Measurements from ENCODE around the gene TMEM8B. TPM values are rescaled to one million over a fixed set of nuclear protein-coding genes. Genes with fewer than 3 reads are reported as not detected.
"Not testable (repeated sequence)": the region's sequence is repeated elsewhere in the genome, so short reads cannot be mapped to it uniquely, and the experiment has no call there.

Gene TMEM8B
- total RNA-seq, 1 donor from 2014 or later = 44.4 TPM

GRCh38 chr9:35870351-35870923 is 41.4 kb downstream of the TMEM8B start, which contains the start of gene OR13J1:
Gene OR13J1, minus strand, starts transcription at chr9:35870401. Its CDS starts 0 bp downstream, at chr9:35870401.
- no peak for TF ChIP-seq CTCF (IDR thresholded peaks at IDR 0.05; ENCODE audit: partially characterized antibody, unreplicated experiment)
- DNase-seq = no peak
- Mint-ChIP-seq H3K27ac (ENCODE audit: unreplicated experiment) (no peak within 1 kb of the TSS), H3K4me3 (ENCODE audit: unreplicated experiment) (no peak within 1 kb of the TSS), H3K9me3 (ENCODE audit: unreplicated experiment) (peaks cover 2% of the 10 kb centered on the region), H3K36me3 (ENCODE audit: unreplicated experiment) (peaks cover under 1% of the 10 kb centered on the region), H3K27me3 (ENCODE audit: unreplicated experiment) (no peaks in the 10 kb centered on the region), H3K4me1 (ENCODE audit: low read depth, unreplicated experiment) (no peaks in the 10 kb centered on the region)

GRCh38 chr9:35871545-35871944 is 42.5 kb downstream of the TMEM8B start:
- no peak overlapping the region for H3K4me3 Mint-ChIP-seq (ENCODE audit: unreplicated experiment)
- no peak for TF ChIP-seq CTCF (IDR thresholded peaks at IDR 0.05; ENCODE audit: partially characterized antibody, unreplicated experiment)
- no peak overlapping the region for H3K27ac Mint-ChIP-seq (ENCODE audit: unreplicated experiment)
- no peaks in the 10 kb centered on the region for H3K4me1 Mint-ChIP-seq (ENCODE audit: low read depth, unreplicated experiment)
- peaks cover 7% of the 10 kb centered on the region for H3K36me3 Mint-ChIP-seq (ENCODE audit: unreplicated experiment)
- no peaks in the 10 kb centered on the region for H3K27me3 Mint-ChIP-seq (ENCODE audit: unreplicated experiment)
- no peak for DNase-seq
- H3K9me3 Mint-ChIP-seq (ENCODE audit: unreplicated experiment) = peaks cover 4% of the 10 kb centered on the region

GRCh38 chr9:35872505-35872904 is 43.5 kb downstream of the TMEM8B start:
- Mint-ChIP-seq H3K27me3 (ENCODE audit: unreplicated experiment) (no peaks in the 10 kb centered on the region), H3K9me3 (ENCODE audit: unreplicated experiment) (peaks cover 4% of the 10 kb centered on the region), H3K36me3 (ENCODE audit: unreplicated experiment) (peaks cover 17% of the 10 kb centered on the region), H3K4me3 (ENCODE audit: unreplicated experiment) (no peak overlapping the region), H3K4me1 (ENCODE audit: low read depth, unreplicated experiment) (no peaks in the 10 kb centered on the region), H3K27ac (ENCODE audit: unreplicated experiment) (no peak overlapping the region)
- TF ChIP-seq CTCF (IDR thresholded peaks at IDR 0.05; ENCODE audit: partially characterized antibody, unreplicated experiment) = no peak
- DNase-seq = no peak

GRCh38 chr9:35882263-35882848 is 53.3 kb downstream of the TMEM8B start:
- TF ChIP-seq CTCF (IDR thresholded peaks at IDR 0.05; ENCODE audit: partially characterized antibody, unreplicated experiment) = peak; percentile 93
- DNase-seq = peak; percentile 91
- Mint-ChIP-seq H3K36me3 (ENCODE audit: unreplicated experiment) (peaks cover 7% of the 10 kb centered on the region), H3K9me3 (ENCODE audit: unreplicated experiment) (no peaks in the 10 kb centered on the region), H3K4me3 (ENCODE audit: unreplicated experiment) (peak overlapping the region; percentile 51), H3K4me1 (ENCODE audit: low read depth, unreplicated experiment) (peaks cover 4% of the 10 kb centered on the region), H3K27ac (ENCODE audit: unreplicated experiment) (peak overlapping the region; percentile 10), H3K27me3 (ENCODE audit: unreplicated experiment) (no peaks in the 10 kb centered on the region)

- Mint-ChIP-seq H3K36me3 (ENCODE audit: unreplicated experiment) (peaks cover under 1% of the 10 kb centered on the region), H3K9me3 (ENCODE audit: unreplicated experiment) (no peaks in the 10 kb centered on the region), H3K27me3 (ENCODE audit: unreplicated experiment) (no peaks in the 10 kb centered on the region), H3K4me1 (ENCODE audit: low read depth, unreplicated experiment) (peaks cover 4% of the 10 kb centered on the region), H3K27ac (ENCODE audit: unreplicated experiment) (peak overlapping the region; percentile 10), H3K4me3 (ENCODE audit: unreplicated experiment) (peak overlapping the region; percentile 6)
- DNase-seq = no peak
- no peak for TF ChIP-seq CTCF (IDR thresholded peaks at IDR 0.05; ENCODE audit: partially characterized antibody, unreplicated experiment)
Observed at GRCh38 chr9:35882996-35883395, 54.0 kb downstream of the TMEM8B start.

- H3K27me3 Mint-ChIP-seq (ENCODE audit: unreplicated experiment); H3K9me3 Mint-ChIP-seq (ENCODE audit: unreplicated experiment); H3K4me3 Mint-ChIP-seq (ENCODE audit: unreplicated experiment); H3K27ac Mint-ChIP-seq (ENCODE audit: unreplicated experiment); H3K4me1 Mint-ChIP-seq (ENCODE audit: low read depth, unreplicated experiment); H3K36me3 Mint-ChIP-seq (ENCODE audit: unreplicated experiment); DNase-seq: not testable (repeated sequence)
Observed at GRCh38 chr9:35884908-35885307, 55.9 kb downstream of the TMEM8B start.

Measured in glutamatergic neuron (in vitro differentiated cells).